K562 (cell line): ENCODE data around the gene POP7. TPM values are rescaled to one million over a fixed set of nuclear protein-coding genes. Genes with fewer than 3 reads are reported as not detected.

ENCODE experiments used
- CC2D1A ChIP-seq: fragments of 450-650 bp; IDR thresholded peaks from 2 replicates; pipeline ENCODE4 v1.6.1; 2017; ENCODE audit warnings: mild to moderate bottlenecking
- FOXA3 ChIP-seq, 2 experiments: fragments of 450-650 bp in 1 of 2; sonication (generic) in 1 of 2; formaldehyde crosslinking; IDR thresholded peaks in 1 of 2; conservative IDR thresholded peaks in 1 of 2; 2 replicates each; pipeline versions ENCODE4 v1.4.0 to v1.8.0; 2020 to 2022; ENCODE audit warnings: mild to moderate bottlenecking in 2 of 2, missing genetic modification reagents in 1 of 2
- HCFC1 ChIP-seq: IDR thresholded peaks from 2 replicates; pipeline ENCODE4 v1.6.1; 2012; ENCODE audit warnings: low read depth, low read length, improper control_type of control experiment
- KDM5B ChIP-seq: fragments of 200-600 bp; sonication (generic); IDR thresholded peaks from 2 replicates; pipeline ENCODE4 v1.6.1; 2012; ENCODE audit warnings: low read depth, mild to moderate bottlenecking, moderate library complexity, low read length, control low read depth, inconsistent platforms; ENCODE audit not compliant: insufficient replicate concordance
- MTA1 ChIP-seq: fragments of 450-650 bp; IDR thresholded peaks from 2 replicates; pipeline ENCODE4 v1.6.1; 2017; ENCODE audit warnings: borderline replicate concordance
- MYNN ChIP-seq, 2 experiments: sonication (generic); formaldehyde crosslinking in 1 of 2; IDR thresholded peaks; 2 replicates each; pipeline versions ENCODE4 v1.5.0 to v1.6.1; 2016 to 2020; ENCODE audit warnings: antibody characterized with exemption in 1 of 2, missing genetic modification reagents in 1 of 2
- NONO ChIP-seq, 2 experiments: fragments of 200-400 bp in 1 of 2; fragments of 450-650 bp in 1 of 2; formaldehyde crosslinking in 1 of 2; IDR thresholded peaks; 2 replicates each; pipeline ENCODE4 v1.6.1; 2017; ENCODE audit warnings: low read depth in 2 of 2, mild to moderate bottlenecking in 2 of 2, moderate library complexity in 2 of 2, low read length in 1 of 2
- STAT5A ChIP-seq: IDR thresholded peaks from 2 replicates; pipeline ENCODE4 v1.6.1; 2012; ENCODE audit warnings: low read length, inconsistent platforms, borderline replicate concordance
- TAF9B ChIP-seq: fragments of 450-650 bp; IDR thresholded peaks from 2 replicates; pipeline ENCODE4 v1.6.1; 2018; ENCODE audit warnings: mild to moderate bottlenecking; ENCODE audit not compliant: partially characterized antibody
- ZNF668 ChIP-seq: fragments of 250-450 bp; sonication (Bioruptor Pico); IDR thresholded peaks from 2 replicates; pipeline ENCODE4 v1.8.0; 2022; ENCODE audit warnings: mild to moderate bottlenecking, inconsistent platforms
- polyA plus RNA-seq, 8 experiments: library from polyadenylated mRNA; depleted of rRNA in 4 of 8; stranded (reverse) in 5 of 8; unstranded in 3 of 8; fragments of >200 nt; fragmentation: Nextera tagmentation in 2 of 8; fragmentation: Illumina TruSeq in 1 of 8; extraction: Ambion mirVana in 2 of 8; extraction: Trizol in 1 of 8; gene quantifications; 2 replicates each; pipeline versions ENCODE4 v1.2.1 to v1.2.3, GENCODE V29; 2011 to 2014; ENCODE audit warnings: inconsistent platforms in 1 of 8, missing spikeins in 1 of 8
- total RNA-seq, 7 experiments: library from RNA; depleted of rRNA in 6 of 7; stranded (reverse); fragments of >200 nt in 6 of 7; fragmentation: Illumina TruSeq in 2 of 7; extraction: Trizol in 2 of 7; gene quantifications; 2 replicates each; pipeline versions ENCODE4 v1.2.1 to v1.2.3, GENCODE V29; 2011 to 2021; ENCODE audit warnings: low replicate concordance in 1 of 7
- TF ChIP-seq, protein P1 (sequence below): sonication (generic); formaldehyde crosslinking; IDR thresholded peaks from 2 replicates; pipeline ENCODE4 v1.8.1; 2023; ENCODE audit warnings: mild to moderate bottlenecking, missing genetic modification reagents
- TF ChIP-seq, protein P2 (sequence below), 2 experiments: IDR thresholded peaks; 2 replicates each; pipeline ENCODE4 v1.6.1; 2011; ENCODE audit warnings: borderline replicate concordance in 1 of 2, control low read depth in 1 of 2, low read depth in 1 of 2, low read length in 1 of 2, mild to moderate bottlenecking in 1 of 2, mixed read lengths in 1 of 2, moderate library complexity in 1 of 2; ENCODE audit not compliant: insufficient read depth in 1 of 2, insufficient read length in 1 of 2, poor library complexity in 1 of 2, severe bottlenecking in 1 of 2; ENCODE audit errors: extremely low read depth in 1 of 2
- TF ChIP-seq, protein P3 (sequence below): sonication (generic); formaldehyde crosslinking; IDR thresholded peaks from 2 replicates; pipeline ENCODE4 v1.8.1; 2023; ENCODE audit warnings: mild to moderate bottlenecking, missing genetic modification reagents, moderate library complexity
- TF ChIP-seq, protein P4 (sequence below): fragments of 450-650 bp; IDR thresholded peaks from 2 replicates; pipeline ENCODE4 v1.7.1; 2018; ENCODE audit warnings: mild to moderate bottlenecking, low read depth; ENCODE audit not compliant: partially characterized antibody

POP7 gene
- total and polyA plus RNA-seq, 9 of the 15 experiments (the other 6 are each of a cell fraction or from before 2014, with no cell fraction given): 11.5 to 163 (median 68.9) TPM

DNA sequence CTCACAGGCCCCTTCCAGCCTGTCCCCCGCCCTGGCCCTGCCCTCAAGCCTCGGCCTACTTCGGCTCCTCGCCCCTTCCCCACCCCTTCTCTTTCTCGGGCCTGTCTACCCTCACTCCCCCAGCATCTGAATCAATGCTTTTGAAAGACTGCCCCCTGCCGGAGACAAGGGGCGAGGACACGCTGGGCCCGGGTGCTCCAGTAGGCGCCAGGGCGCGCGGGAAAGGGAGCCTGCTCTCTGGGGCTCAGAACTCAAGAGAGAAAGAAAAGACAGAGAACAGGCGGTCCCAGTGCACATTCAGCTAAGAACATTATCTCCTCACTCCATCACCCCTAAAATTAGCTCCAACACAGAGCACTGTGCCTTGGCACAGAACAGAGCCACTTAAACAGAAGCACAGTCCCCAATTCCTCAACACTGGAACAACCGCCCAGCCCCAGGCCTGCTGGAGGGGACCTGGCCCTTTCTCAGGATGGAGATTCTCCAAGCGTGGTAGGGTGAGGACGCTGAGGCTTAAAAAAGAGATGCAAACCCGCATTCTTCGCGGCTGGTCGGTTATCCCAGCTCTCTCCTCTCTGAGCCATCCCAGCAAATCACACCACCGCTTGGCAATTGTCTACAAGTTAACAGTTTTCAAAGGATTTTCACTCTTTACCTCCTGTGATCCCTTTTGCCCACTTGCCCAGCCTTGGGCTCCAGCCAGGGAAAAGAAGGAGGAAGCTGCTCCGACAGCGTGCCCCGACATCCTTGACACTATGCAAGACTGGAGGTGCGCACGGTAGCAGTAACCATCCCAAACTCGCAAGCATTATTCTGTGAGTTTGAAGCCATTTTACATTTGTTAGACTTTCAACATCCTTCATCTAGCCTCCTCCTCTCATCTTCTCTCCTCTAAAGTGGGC is 14.0 kb upstream of the POP7 start (continued):
- 0 out of 4 replicates have a peak, but pooled peaks of 1 of the 2 experiments have one; percentile 50 for TF ChIP-seq NONO (IDR thresholded peaks at IDR 0.05; ENCODE audit: low read depth in 2 of 2, low read length in 1 of 2)
- TF ChIP-seq, protein P1, sequence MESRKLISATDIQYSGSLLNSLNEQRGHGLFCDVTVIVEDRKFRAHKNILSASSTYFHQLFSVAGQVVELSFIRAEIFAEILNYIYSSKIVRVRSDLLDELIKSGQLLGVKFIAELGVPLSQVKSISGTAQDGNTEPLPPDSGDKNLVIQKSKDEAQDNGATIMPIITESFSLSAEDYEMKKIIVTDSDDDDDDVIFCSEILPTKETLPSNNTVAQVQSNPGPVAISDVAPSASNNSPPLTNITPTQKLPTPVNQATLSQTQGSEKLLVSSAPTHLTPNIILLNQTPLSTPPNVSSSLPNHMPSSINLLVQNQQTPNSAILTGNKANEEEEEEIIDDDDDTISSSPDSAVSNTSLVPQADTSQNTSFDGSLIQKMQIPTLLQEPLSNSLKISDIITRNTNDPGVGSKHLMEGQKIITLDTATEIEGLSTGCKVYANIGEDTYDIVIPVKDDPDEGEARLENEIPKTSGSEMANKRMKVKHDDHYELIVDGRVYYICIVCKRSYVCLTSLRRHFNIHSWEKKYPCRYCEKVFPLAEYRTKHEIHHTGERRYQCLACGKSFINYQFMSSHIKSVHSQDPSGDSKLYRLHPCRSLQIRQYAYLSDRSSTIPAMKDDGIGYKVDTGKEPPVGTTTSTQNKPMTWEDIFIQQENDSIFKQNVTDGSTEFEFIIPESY (CRISPR knock-in tag): peak; percentile 64; the same call in 1 of the 2 replicates
- TF ChIP-seq ZNF668: no peak
- no peak for TF ChIP-seq TAF9B
- no peak for TF ChIP-seq MTA1
- TF ChIP-seq, protein P2, sequence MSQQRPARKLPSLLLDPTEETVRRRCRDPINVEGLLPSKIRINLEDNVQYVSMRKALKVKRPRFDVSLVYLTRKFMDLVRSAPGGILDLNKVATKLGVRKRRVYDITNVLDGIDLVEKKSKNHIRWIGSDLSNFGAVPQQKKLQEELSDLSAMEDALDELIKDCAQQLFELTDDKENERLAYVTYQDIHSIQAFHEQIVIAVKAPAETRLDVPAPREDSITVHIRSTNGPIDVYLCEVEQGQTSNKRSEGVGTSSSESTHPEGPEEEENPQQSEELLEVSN (IDR thresholded peaks at IDR 0.05; ENCODE audit: borderline replicate concordance in 1 of 2, extremely low read depth in 1 of 2, insufficient read depth in 1 of 2, insufficient read length in 1 of 2, low read depth in 1 of 2, low read length in 1 of 2, poor library complexity in 1 of 2, severe bottlenecking in 1 of 2): peak; percentile 62 to 93
- peak; percentile 36; the same call in 1 of the 2 replicates for TF ChIP-seq HCFC1
- TF ChIP-seq KDM5B: no peak
- no peak for TF ChIP-seq CC2D1A
- TF ChIP-seq, protein P3, sequence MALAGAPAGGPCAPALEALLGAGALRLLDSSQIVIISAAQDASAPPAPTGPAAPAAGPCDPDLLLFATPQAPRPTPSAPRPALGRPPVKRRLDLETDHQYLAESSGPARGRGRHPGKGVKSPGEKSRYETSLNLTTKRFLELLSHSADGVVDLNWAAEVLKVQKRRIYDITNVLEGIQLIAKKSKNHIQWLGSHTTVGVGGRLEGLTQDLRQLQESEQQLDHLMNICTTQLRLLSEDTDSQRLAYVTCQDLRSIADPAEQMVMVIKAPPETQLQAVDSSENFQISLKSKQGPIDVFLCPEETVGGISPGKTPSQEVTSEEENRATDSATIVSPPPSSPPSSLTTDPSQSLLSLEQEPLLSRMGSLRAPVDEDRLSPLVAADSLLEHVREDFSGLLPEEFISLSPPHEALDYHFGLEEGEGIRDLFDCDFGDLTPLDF (CRISPR knock-in tag): peak; percentile 72; the same call in 1 of the 2 replicates
- peak in 1 of 2 experiments; percentile 63; a peak in 2 of 4 replicates for TF ChIP-seq FOXA3 (CRISPR knock-in tag; conservative IDR thresholded peaks at IDR 0.05 in 1 of 2, IDR thresholded peaks at IDR 0.05 in 1 of 2)
- TF ChIP-seq, protein P4, sequence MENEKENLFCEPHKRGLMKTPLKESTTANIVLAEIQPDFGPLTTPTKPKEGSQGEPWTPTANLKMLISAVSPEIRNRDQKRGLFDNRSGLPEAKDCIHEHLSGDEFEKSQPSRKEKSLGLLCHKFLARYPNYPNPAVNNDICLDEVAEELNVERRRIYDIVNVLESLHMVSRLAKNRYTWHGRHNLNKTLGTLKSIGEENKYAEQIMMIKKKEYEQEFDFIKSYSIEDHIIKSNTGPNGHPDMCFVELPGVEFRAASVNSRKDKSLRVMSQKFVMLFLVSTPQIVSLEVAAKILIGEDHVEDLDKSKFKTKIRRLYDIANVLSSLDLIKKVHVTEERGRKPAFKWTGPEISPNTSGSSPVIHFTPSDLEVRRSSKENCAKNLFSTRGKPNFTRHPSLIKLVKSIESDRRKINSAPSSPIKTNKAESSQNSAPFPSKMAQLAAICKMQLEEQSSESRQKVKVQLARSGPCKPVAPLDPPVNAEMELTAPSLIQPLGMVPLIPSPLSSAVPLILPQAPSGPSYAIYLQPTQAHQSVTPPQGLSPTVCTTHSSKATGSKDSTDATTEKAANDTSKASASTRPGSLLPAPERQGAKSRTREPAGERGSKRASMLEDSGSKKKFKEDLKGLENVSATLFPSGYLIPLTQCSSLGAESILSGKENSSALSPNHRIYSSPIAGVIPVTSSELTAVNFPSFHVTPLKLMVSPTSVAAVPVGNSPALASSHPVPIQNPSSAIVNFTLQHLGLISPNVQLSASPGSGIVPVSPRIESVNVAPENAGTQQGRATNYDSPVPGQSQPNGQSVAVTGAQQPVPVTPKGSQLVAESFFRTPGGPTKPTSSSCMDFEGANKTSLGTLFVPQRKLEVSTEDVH: peak; percentile 83
- TF ChIP-seq MYNN (IDR thresholded peaks at IDR 0.05): peak; percentile 38; the same call in 1 of the 2 replicates
- no peak for TF ChIP-seq MYNN (CRISPR knock-in tag; IDR thresholded peaks at IDR 0.05)
- no peak for TF ChIP-seq STAT5A
